Chondrocyte (in vitro differentiated cells): Measurements from ENCODE around the gene FER. TPM values are rescaled to one million over a fixed set of nuclear protein-coding genes. Genes with fewer than 3 reads are reported as not detected.

Source experiments
- DNase-seq: peaks from one replicate; pipeline ENCODE4 v3.0.0; 2021; ENCODE audit warnings: mixed read lengths, low spot score
- H3K27ac Mint-ChIP-seq: one replicate; pipeline ENCODE4 v1.8.0; 2021; ENCODE audit warnings: mild to moderate bottlenecking, moderate library complexity, mixed read lengths; ENCODE audit not compliant: unreplicated experiment
- H3K27me3 Mint-ChIP-seq: 2 replicates; pipeline ENCODE4 v1.8.0; 2021; ENCODE audit warnings: low read depth, mixed read lengths
- H3K36me3 Mint-ChIP-seq: 2 replicates; pipeline ENCODE4 v1.8.0; 2021; ENCODE audit warnings: low read depth, mixed read lengths
- H3K4me1 Mint-ChIP-seq: 2 replicates; pipeline ENCODE4 v1.8.0; 2021; ENCODE audit warnings: low read depth, mild to moderate bottlenecking, mixed read lengths
- H3K4me3 Mint-ChIP-seq: one replicate; pipeline ENCODE4 v1.8.0; 2021; ENCODE audit warnings: mild to moderate bottlenecking, moderate library complexity, mixed read lengths; ENCODE audit not compliant: unreplicated experiment
- H3K9me3 Mint-ChIP-seq: 2 replicates; pipeline ENCODE4 v1.8.0; 2021; ENCODE audit warnings: low read depth, mixed read lengths
- CTCF ChIP-seq: fragments of 200-600 bp; sonication (generic); IDR thresholded peaks from 2 replicates; pipeline ENCODE4 v1.5.0; 2021; ENCODE audit warnings: antibody characterized with exemption, mild to moderate bottlenecking, moderate library complexity
- total RNA-seq: library from RNA; stranded (reverse); gene quantifications from 3 replicates; pipeline ENCODE4 v1.2.1, GENCODE V29; 2021

The FER gene
- total RNA-seq, 1 donor from 2014 or later, result 23.5 TPM

GRCh38 chr5:108736855-108737254 is 10.8 kb upstream of the FER start:
- no peak overlapping the region for H3K4me3 Mint-ChIP-seq
- no peak for TF ChIP-seq CTCF
- H3K36me3 Mint-ChIP-seq, result no peaks in the 10 kb centered on the region
- H3K27me3 Mint-ChIP-seq, result no peaks in the 10 kb centered on the region
- no peaks in the 10 kb centered on the region for H3K9me3 Mint-ChIP-seq
- no peak for DNase-seq
- H3K27ac Mint-ChIP-seq, result no peak overlapping the region
- H3K4me1 Mint-ChIP-seq, result no peaks in the 10 kb centered on the region

- Mint-ChIP-seq H3K27me3 (no peaks in the 10 kb centered on the region), H3K4me3 (no peak overlapping the region), H3K36me3 (no peaks in the 10 kb centered on the region), H3K9me3 (no peaks in the 10 kb centered on the region), H3K4me1 (peaks cover 13% of the 10 kb centered on the region), H3K27ac (no peak overlapping the region)
- TF ChIP-seq CTCF, result no peak
- DNase-seq, result no peak
These were observed 8.3 kb upstream of the FER start for GRCh38 chr5:108739376-108739775.

- no peak for TF ChIP-seq CTCF
- Mint-ChIP-seq H3K9me3 (no peaks in the 10 kb centered on the region), H3K36me3 (no peaks in the 10 kb centered on the region), H3K27me3 (no peaks in the 10 kb centered on the region), H3K4me1 (peaks cover 14% of the 10 kb centered on the region), H3K27ac (no peak overlapping the region), H3K4me3 (no peak overlapping the region)
- DNase-seq, result no peak
These were observed 7.8 kb upstream of the FER start for GRCh38 chr5:108739906-108740305.

GRCh38 chr5:108743319-108743718 is 4.4 kb upstream of the FER start:
- H3K27me3 Mint-ChIP-seq, result no peaks in the 10 kb centered on the region
- no peak for TF ChIP-seq CTCF
- H3K9me3 Mint-ChIP-seq, result no peaks in the 10 kb centered on the region
- H3K4me3 Mint-ChIP-seq, result no peak overlapping the region
- no peaks in the 10 kb centered on the region for H3K36me3 Mint-ChIP-seq
- peak overlapping the region; percentile 15 for H3K27ac Mint-ChIP-seq
- DNase-seq, result no peak
- peaks cover 29% of the 10 kb centered on the region for H3K4me1 Mint-ChIP-seq

GRCh38 chr5:108743846-108744245 is 3.9 kb upstream of the FER start:
- Mint-ChIP-seq H3K27ac (peak overlapping the region; percentile 15), H3K27me3 (no peaks in the 10 kb centered on the region), H3K4me1 (peaks cover 29% of the 10 kb centered on the region), H3K36me3 (no peaks in the 10 kb centered on the region), H3K9me3 (no peaks in the 10 kb centered on the region), H3K4me3 (no peak overlapping the region)
- no peak for DNase-seq
- TF ChIP-seq CTCF, result no peak
